HG03558 (cell line): ENCODE data around the gene BIRC2.
"Not testable (repeated sequence)": the region's sequence is repeated elsewhere in the genome, so short reads cannot be mapped to it uniquely, and the experiment has no call there.

Experiments used
- ATAC-seq: cut with Tn5 transposase; IDR thresholded peaks from one replicate; pipeline ENCODE4 v1.9.1; 2021; ENCODE audit warnings: moderate number of reproducible peaks; ENCODE audit not compliant: unreplicated experiment; ENCODE audit errors: extremely low read depth

The BIRC2 gene

GRCh38 chr11:102367364-102367763 is 20.4 kb downstream of the BIRC2 start:
- no peak for ATAC-seq

- peak; percentile 100 for ATAC-seq
These were observed 21.5 kb downstream of the BIRC2 start for GRCh38 chr11:102368472-102368871.

GRCh38 chr11:102374633-102375424 is 27.8 kb downstream of the BIRC2 start:
- not testable (repeated sequence) for ATAC-seq

- ATAC-seq: no peak
These were observed 28.8 kb downstream of the BIRC2 start for GRCh38 chr11:102375720-102376399.

GRCh38 chr11:102377891-102378290 is 30.9 kb downstream of the BIRC2 start:
- ATAC-seq: no peak

- ATAC-seq: no peak
These were observed 31.8 kb downstream of the BIRC2 start for GRCh38 chr11:102378818-102379217.

- ATAC-seq: no peak
These were observed 35.4 kb downstream of the BIRC2 start for GRCh38 chr11:102382384-102382783.

GRCh38 chr11:102383839-102384238 is 36.8 kb downstream of the BIRC2 start:
- ATAC-seq: no peak

GRCh38 chr11:102384419-102385079 is 37.5 kb downstream of the BIRC2 start:
- ATAC-seq: no peak

GRCh38 chr11:102385085-102386007 is 38.3 kb downstream of the BIRC2 start:
- ATAC-seq: no peak

- no peak for ATAC-seq
These were observed 39.2 kb downstream of the BIRC2 start for GRCh38 chr11:102386136-102386734.

- no peak for ATAC-seq
These were observed 40.2 kb downstream of the BIRC2 start for GRCh38 chr11:102387043-102387781.

- ATAC-seq: no peak
These were observed 42.2 kb downstream of the BIRC2 start for GRCh38 chr11:102389253-102389652.

GRCh38 chr11:102390667-102391465 is 43.9 kb downstream of the BIRC2 start:
- peak; percentile 76 for ATAC-seq

- no peak for ATAC-seq
These were observed 44.7 kb downstream of the BIRC2 start for GRCh38 chr11:102391549-102392237.

- no peak for ATAC-seq
These were observed 46.3 kb downstream of the BIRC2 start for GRCh38 chr11:102393272-102393730.

- ATAC-seq: no peak
These were observed 48.8 kb downstream of the BIRC2 start for GRCh38 chr11:102395720-102396393.
